HG03520 (cell line): ENCODE data around the gene LAMC2.

Experiments
- ATAC-seq: cut with Tn5 transposase; IDR thresholded peaks from one replicate; pipeline ENCODE4 v1.9.1; 2021; ENCODE audit warnings: mild to moderate bottlenecking, moderate library complexity; ENCODE audit not compliant: unreplicated experiment

LAMC2 gene

GRCh38 chr1:183167676-183168075 is 18.4 kb upstream of the LAMC2 start:
- no peak for ATAC-seq

GRCh38 chr1:183168308-183168707 is 17.8 kb upstream of the LAMC2 start:
- no peak for ATAC-seq

GRCh38 chr1:183173828-183174227 is 12.2 kb upstream of the LAMC2 start:
- no peak for ATAC-seq

- no peak for ATAC-seq
Measured at GRCh38 chr1:183175631-183176030, 10.4 kb upstream of the LAMC2 start.

- no peak for ATAC-seq
Measured at GRCh38 chr1:183178545-183178944, 7.5 kb upstream of the LAMC2 start.

- no peak for ATAC-seq
Measured at GRCh38 chr1:183179033-183179432, 7.0 kb upstream of the LAMC2 start.

- ATAC-seq = no peak
Measured at GRCh38 chr1:183180218-183180617, 5.8 kb upstream of the LAMC2 start.

GRCh38 chr1:183180634-183181056 is 5.4 kb upstream of the LAMC2 start:
- ATAC-seq = peak; percentile 61

- no peak for ATAC-seq
Measured at GRCh38 chr1:183186841-183187240, 777 bp downstream of the LAMC2 start.

- ATAC-seq = no peak
Measured at GRCh38 chr1:183188240-183188639, 2.2 kb downstream of the LAMC2 start.

- no peak for ATAC-seq
Measured at GRCh38 chr1:183191833-183192232, 5.8 kb downstream of the LAMC2 start.

- ATAC-seq = no peak
Measured at GRCh38 chr1:183193963-183194525, 8.0 kb downstream of the LAMC2 start.

- ATAC-seq = peak; percentile 96
Measured at GRCh38 chr1:183194527-183195141, 8.6 kb downstream of the LAMC2 start.

- peak; percentile 38 for ATAC-seq
Measured at GRCh38 chr1:183195142-183195574, 9.1 kb downstream of the LAMC2 start.

- ATAC-seq = no peak
Measured at GRCh38 chr1:183197762-183198161, 11.7 kb downstream of the LAMC2 start.

- no peak for ATAC-seq
Measured at GRCh38 chr1:183198463-183198862, 12.4 kb downstream of the LAMC2 start.

GRCh38 chr1:183199304-183199703 is 13.2 kb downstream of the LAMC2 start:
- no peak for ATAC-seq

GRCh38 chr1:183200451-183200850 is 14.4 kb downstream of the LAMC2 start:
- no peak for ATAC-seq

- ATAC-seq = no peak
Measured at GRCh38 chr1:183203094-183203493, 17.0 kb downstream of the LAMC2 start.

GRCh38 chr1:183205196-183205781 is 19.2 kb downstream of the LAMC2 start:
- ATAC-seq = no peak

- ATAC-seq = no peak
Measured at GRCh38 chr1:183206538-183207122, 20.6 kb downstream of the LAMC2 start.

- ATAC-seq = no peak
Measured at GRCh38 chr1:183209533-183210158, 23.6 kb downstream of the LAMC2 start.
